HG03521 (cell line): Measurements from ENCODE around the gene CARS1.
"Not testable (repeated sequence)": the region's sequence is repeated elsewhere in the genome, so short reads cannot be mapped to it uniquely, and the experiment has no call there.

Experiments used
- ATAC-seq: cut with Tn5 transposase; IDR thresholded peaks from one replicate; pipeline ENCODE4 v1.9.1; 2021; ENCODE audit warnings: mild to moderate bottlenecking, moderate library complexity; ENCODE audit not compliant: unreplicated experiment

The CARS1 gene

DNA sequence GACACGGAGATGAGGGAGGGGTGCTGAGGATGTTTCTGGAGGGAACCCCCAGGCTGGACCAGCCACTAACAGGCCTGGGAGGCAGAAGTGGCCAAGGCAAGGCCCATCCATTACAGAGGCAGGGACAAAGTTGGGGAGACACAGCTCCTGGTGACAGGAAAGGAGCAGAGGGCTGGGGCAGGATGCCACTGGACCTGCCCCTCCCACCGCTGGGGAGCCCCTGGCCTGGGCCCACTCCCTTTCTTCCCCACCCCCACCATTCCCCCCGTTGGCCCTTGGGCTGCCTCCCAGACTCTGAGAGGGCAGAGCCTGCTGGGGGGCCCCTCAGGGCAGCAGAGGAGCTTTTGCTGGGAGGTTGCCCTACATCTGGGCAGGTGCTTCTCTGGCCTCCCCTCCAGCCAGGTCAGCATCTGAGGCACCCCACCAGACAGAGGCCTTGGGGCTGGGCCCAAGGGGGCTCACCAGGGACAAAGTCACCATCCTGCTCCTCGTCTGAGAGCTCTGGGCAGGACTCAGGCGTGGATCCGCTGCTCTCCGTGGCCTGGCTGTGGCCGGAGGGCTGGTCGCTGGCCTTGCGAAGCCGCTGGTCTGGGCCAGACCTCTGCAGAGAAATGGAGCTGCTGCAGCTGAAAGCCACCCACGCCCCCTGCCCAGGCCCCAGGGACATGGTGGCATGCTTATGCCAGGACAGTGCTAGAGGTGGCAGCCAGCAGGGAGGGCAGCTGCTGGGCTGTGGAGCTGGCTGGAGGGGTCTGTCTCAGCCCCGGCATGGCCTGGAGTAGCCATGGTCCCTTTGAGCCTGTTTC lies 33.1 kb upstream of the CARS1 start:
- ATAC-seq: no peak

DNA sequence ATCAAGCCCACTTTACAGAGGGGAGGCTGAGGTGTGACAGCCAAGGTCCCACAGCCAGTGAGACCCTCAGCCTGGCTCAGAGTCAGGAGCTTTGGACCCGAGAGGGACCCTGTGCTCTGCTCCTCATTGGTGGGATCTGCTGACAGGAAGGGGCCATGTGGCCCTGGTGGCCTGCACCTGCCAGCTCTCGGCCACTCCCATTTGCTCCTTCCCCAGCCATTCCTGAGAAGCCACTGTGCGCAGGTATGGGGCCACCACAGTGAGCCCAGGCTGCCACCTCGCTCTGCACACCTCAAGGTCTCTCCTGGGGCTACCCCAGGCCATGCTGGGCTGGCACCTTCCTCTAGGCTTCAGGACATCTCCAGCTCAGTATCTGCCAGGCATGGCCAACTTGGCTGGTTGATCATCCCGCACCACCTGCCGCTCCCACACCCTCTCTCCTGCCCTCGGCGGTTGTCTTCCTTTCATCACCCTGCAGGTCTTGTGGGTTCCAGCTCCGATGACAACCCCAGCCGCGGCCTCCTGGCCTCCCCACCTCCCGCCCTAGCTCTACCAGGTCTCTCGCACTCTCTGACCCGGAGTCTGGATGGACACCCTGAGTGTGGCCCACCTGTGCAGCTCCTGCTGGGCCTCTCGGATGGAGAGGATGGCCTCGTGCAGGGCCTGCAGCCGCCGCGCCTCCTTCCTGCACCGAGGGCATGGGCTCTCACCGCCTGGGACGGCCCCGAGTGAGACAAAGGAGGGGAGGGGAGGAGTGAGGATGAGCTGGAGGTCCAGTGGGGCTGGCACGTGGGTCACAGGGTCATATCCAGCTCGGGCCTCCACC lies 32.2 kb upstream of the CARS1 start:
- no peak for ATAC-seq

DNA sequence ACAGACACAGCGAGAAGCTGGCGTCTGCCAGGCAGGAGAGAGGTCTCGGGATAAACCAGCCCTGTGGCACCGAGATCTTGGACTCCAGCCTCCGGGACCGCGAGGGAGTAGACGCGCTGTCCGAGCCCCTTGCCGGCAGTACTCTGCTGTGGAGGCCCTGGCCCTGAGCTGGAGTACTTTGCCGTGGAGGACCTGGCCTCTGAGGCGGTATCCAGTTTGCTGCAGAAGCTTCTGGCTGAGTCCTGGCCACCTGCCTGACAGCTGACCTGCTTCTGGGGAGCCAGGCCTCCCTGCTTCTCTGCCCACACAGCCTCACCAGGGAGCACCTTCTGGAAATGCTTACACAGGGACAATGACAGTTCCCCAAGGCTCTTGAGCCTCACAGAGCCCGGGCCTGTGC lies 31.6 kb upstream of the CARS1 start:
- ATAC-seq: no peak

DNA sequence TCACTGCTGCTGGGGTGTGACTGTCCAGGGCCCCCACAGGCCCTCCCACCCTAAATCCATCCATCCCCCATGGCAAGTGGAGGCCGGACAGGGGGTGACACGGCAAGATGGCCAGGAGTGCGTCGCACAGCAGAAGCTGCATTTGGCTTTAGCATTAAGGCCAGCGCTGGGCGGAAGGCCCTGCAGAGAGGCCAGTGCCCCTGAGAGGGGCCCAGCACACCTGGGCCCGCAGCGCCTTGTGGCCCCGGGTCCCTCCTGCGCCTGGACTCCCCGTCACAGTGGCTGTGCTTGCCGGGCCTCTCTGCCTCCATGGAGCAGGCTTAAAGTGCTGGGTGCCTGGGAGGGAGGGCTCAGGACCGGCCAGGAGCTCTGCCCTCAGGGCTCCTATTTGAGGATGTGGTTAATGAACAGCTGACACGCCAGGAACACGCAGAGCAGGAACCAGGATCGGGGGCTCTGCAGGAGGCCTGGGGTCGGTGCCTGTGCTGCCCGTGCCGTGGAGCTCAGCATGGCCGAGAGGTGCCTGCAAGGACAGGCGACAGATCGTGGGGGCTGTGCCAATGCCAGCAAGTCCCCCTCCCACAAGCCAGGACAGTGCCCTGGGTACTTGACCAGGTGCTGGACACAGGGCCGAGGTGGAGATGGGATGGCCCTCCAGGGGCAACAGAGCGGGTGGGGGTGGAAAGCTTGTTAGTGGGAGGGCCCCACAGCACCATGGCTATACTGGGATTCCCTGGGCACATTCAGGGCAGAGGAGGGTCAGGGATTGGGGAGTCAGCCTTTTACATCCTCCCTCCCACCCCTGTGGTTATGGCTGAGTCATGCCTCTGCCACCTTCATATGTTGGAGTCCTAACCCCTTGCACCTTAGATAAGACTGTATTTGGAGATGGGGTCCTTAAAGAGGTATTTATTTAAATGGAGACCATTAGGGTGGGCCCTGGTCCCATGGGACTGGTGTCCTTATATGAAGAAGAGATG lies 30.9 kb upstream of the CARS1 start:
- ATAC-seq: no peak

- no peak for ATAC-seq
Observed at GRCh38 chr11:3087373-3087772, 30.1 kb upstream of the CARS1 start.

GRCh38 chr11:3086671-3087150 lies 29.5 kb upstream of the CARS1 start:
- ATAC-seq: no peak

DNA sequence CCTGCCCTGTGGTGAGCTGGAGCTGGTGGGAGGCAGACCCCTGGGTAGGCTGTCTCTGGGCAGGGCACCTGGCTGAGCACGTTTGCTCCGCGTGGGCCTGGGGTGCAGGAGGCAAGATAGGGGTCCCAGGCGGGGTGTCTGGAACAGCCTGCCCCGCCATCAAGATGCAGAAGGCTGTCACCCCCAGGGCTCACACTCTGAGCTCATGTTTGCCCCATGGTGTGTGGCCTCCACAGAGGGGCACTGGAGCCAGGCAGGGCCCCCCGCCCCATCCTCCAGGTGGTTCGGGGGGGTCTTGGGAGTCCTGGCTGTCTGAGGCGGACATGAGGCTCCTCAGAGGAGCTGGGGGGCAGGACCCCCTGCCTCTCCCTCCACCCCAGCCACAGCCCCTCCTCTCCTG lies 28.9 kb upstream of the CARS1 start:
- no peak for ATAC-seq

GRCh38 chr11:3085052-3085451 lies 27.8 kb upstream of the CARS1 start:
- ATAC-seq: no peak

DNA sequence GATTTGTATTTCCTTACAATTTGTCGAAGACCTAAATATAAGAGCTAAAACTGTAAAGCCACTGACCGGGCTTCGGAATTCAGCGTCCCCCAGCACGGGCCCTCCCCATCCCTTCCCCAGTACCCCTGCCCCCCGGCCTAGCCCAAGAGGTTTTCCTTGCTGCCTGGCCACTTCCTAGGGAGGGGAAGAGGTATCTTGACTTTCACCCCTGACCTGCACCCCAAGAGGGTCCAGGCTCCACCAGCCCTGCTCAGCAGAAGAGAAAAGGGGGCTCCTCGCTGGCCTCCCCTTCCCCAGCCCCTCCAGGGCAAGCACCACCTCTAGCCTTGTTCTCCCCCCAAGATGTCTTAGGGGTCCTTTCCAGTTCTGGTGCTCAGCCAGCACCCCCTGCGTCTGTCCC lies 26.1 kb upstream of the CARS1 start:
- no peak for ATAC-seq

DNA sequence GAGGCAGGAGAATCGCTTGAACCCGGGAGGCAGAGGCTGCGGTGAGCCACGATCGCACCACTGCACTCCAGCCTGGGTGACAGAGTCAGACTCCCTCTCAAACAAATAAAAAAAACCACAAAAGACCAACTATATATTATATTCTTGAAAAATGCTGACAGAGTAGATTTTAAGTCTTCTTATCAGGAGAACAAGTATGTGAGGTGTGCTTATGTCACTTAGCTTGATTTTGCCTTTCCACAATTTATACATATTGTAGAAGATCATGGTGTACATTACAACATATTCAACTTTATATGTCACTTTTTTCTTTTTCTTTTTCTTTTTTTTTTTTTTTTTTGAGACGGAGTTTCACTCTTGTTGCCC lies 24.1 kb upstream of the CARS1 start:
- ATAC-seq: no peak

GRCh38 chr11:3080733-3081385 lies 23.6 kb upstream of the CARS1 start:
- ATAC-seq: no peak

DNA sequence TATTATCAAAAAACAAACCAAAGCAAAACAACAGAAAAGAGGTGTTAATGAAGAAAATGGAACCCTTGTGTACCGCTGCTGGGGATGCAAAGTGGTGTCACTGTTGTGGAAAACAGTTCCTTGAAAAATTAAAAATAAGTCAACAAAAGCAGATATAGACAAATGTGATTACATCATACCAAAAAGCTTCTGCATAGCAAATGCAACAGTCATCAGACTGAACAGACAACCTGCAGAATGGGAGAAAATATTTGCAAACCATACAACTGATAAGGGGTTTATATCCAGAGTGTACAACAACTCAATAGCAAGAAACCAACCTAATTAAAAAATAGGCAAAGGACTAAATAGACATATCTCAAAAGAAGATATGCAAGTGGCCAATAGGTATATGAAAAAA lies 22.9 kb upstream of the CARS1 start:
- ATAC-seq: no peak

DNA sequence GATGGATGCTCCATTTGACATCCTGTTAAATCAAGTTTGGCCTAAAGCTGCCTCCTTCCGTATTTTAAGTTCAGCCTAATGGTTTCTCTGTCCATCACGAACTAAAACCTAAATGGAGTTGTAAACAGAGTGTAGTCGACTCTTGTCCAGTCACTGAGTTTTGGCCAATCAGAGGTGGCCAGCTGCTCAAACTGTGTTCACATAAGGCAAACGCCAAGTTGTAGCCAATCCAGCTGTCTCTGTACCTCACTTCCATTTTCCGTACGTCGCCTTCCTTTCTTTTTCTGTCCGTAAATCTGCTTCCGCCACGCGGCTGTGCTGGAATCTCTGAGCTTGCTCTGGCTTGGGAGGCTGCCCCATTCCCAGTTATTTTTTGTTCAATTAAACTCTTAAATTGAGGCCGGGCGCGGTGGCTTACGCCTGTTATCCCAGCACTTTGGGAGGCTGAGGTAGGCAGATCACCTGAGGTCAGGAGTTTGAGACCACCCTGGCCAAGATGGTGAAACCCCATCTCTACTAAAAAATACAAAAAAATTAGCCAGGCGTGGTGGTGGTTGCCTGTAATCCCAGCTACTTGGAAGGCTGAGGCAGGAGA lies 20.7 kb upstream of the CARS1 start:
- ATAC-seq: no peak

DNA sequence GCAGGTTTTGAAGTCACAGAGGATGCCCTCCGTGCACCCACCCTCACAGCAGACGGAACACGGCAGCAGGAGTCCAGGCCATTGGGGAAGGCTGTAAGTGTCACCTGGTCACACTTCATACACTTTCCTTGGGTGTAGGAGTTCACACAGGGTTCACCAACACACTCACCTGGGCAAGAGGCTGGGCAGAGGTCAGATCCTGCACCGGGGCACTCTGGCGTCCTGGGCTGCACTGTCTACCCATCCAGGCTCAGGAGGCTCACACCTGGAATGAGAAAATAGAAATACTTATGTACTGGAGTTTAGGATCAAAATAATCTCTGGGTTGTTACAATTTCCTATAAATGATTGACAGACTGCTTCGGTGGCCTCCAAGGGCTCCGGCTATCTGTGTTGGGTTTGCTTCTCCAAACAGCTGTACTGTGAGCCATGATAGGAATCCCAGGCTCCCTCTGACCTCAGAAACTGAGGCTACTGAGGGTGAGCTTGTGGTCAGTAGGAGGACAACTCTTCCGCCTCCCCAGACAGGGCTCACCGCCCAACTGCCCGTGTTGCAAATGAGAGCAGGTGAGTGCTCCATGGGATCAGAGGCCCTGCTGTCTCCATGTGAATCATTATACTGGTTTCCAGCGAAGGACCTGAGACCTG lies 20.1 kb upstream of the CARS1 start:
- no peak for ATAC-seq

DNA sequence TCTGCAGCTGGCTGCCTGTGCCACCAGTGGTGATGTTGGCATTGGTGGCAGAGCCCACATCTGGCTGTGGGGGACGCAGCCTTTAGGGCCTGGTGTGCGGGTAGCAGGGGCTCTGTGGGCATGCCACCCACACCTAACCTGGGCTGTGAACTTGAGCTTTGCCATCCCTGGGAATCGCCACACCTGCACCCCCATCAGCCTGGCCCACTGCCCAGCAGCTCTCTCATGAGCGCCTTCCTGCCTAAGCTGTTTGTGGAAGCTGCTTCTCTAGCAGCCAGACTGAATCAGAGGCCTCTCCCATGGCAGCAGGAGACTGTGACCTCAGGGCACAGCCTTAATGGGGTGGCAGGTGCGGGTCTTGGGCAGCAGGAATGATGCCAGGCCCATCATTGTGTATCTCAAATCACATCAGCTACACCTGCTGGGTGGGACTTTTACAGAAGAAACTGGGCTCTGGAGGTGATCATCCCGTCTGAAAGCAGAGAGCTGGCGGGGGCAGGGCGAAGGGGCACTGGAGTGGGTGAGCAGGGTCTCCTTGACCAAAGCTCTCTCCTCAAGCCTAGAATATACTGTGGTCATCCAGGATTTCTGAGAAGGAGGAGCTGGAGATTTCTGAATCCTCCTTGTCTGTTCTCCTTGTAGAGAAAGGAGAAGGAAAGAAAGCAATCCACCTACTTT lies 17.8 kb upstream of the CARS1 start:
- ATAC-seq: no peak

DNA sequence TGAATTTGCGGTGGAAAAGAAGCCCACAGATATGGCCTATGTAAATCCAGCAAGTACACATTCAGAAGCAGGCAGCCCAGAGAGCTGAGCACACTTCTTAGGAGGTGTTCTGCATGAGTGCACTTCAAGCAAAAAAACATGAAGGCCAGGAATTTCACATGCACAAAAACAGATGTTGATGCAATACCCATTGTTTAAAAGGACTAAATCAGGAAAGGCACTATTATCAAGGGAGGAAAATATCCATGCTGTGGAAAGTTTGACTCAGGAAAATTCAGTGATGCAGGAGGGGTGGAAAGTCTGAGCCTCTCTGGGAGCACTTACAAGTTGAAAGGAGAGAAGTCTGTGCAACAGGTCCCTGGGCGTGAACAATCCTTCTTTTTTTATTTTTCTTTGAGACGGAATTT lies 15.8 kb upstream of the CARS1 start:
- ATAC-seq: no peak

DNA sequence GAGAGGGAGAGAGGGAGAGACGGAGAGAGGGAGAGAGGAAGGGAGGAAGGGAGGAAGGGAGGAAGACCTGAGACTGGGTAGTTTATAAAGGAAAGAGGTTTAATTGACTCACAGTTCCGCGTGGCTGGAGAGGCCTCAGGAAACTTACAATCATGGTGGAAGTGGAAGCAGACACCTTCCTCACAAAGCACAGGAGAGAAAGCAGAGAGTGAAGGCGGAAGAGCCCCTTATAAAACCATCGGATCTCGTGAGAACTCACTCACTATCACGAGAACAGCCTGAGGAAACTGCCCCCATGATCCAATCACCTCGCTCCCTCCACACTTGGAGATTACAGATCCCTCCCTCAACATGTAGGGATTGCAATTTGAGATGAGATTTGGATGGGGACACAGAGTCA lies 12.2 kb upstream of the CARS1 start:
- no peak for ATAC-seq

- ATAC-seq: not testable (repeated sequence)
Observed at GRCh38 chr11:3066308-3066707, 9.1 kb upstream of the CARS1 start.

- ATAC-seq: not testable (repeated sequence)
Observed at GRCh38 chr11:3064709-3065108, 7.5 kb upstream of the CARS1 start.
